Activated T-cell treated with anti-CD3 and anti-CD28 coated beads for 24 hours (primary cell): ENCODE measurements around the gene DGKI.

Experiments used
- DNase-seq: peaks from one replicate; pipeline ENCODE4 v3.0.0-alpha.2; 2020; ENCODE audit warnings: low read depth

Gene DGKI

DNA sequence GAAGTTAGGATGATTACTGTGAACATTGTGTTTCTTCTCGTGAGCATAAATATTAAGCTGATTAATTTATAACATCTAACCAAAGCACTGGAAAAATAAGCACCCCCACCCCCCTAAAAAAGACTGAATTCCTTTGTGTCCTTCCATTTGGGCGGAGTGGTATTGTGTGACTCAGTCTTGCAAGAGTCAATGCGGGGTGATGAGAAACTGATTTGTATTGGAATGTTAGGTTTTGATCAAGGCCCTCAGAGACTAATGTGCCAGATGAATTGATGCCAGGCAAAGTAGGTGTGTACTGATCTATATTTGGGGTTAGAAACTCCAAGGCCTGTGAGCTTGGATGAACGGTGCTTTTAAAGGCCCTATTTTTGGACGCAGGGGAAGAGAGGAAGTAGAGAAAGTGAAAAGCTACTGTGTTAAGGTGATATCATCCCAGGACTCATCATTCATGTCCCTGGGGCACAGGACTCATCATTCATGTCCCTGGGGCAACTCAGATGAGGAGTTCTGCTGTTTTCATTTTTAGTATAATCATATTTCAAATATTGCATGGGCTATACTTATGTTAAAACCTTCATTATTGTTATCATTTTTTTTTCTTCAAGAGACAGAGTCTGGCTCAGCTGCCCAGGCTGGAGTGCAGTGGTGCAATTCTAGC is 442.0 kb downstream of the DGKI start:
- DNase-seq, result no peak

DNA sequence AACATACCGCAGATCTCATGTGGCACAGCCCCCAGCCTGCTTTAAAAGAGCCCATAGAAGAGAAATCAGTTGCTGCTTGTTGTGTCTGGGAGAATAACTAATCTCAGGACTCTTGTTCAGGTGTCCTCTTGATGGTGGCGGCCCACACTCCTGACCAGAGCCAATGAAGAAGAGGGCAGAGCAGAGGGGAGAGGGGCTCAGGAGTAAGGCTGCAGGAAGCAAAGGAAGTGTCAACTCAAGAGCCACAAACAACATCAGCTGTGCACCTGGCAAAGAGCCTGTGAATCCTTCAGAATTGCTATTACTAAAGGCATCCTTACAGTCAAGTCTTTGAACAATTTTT is 443.4 kb downstream of the DGKI start:
- DNase-seq, result no peak

- DNase-seq, result no peak
Observed at GRCh38 chr7:137402536-137403352, 444.0 kb downstream of the DGKI start.

DNA sequence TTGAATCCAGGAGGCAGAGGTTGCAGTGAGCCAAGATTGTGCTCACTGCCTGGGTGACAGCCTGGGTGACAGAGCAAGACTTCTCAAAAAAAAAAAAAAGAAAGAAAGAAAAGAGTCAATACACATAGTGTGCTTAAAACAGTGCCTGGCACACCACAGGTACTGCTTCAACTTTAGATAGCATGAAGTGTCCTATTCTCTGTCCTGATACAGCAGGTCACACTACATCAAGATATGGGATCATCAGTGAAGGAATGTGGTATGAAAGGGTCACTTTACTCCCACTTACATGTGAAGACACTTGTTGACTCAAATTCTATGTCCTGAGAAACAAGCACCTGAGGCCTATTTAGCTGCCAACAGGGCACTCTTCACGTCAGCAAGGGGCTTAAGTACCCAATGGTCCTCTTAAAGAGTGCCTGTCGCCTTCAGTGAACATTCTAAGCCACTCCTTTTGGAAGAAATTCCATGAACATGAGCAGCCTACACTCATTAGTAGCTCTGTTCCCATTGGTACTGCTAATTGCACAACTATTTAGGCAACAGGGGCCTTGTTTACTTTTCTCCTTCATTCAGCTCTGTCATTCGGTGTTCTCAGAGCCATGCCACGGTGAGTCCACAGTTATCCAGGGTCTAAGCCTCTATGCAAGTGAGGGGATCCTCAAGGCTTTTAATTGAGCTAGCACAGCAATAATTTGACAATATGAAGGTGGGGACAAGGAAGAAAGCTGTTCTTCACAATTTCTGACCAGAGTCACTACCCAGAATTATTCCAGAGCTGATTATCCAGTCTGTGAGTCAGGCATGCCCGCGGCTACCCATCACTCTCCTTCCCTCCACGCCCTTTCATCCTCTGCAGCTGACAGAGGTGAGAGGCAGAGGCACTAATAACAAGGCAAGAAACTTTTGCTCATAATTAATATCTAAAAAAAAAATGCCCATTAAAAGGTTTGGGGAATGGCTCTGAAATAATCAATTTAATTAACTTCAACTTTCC is 446.6 kb downstream of the DGKI start:
- no peak for DNase-seq

DNA sequence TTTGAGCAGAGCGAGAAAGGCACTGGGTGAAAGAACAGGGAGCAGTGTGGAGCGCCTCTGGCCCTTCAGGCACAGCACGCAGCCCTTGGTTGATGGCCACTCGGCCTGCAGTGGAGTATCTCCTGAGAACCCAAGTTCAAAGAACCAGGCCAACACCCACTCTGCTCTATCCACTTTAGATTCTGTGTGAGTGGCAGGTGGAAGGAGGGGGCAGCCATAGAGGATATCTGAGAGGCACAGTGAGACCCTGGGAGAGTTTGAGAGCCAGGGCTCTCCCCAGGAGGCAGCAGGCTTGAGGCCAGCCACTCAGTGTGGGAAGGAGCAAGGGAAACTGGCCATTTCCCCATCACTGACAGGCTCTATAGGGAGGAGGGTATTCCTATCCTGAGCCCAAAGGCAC is 450.7 kb downstream of the DGKI start:
- DNase-seq, result no peak

GRCh38 chr7:137395420-137395819 is 451.4 kb downstream of the DGKI start:
- DNase-seq, result no peak

GRCh38 chr7:137393570-137393969 is 453.2 kb downstream of the DGKI start:
- DNase-seq, result no peak

DNA sequence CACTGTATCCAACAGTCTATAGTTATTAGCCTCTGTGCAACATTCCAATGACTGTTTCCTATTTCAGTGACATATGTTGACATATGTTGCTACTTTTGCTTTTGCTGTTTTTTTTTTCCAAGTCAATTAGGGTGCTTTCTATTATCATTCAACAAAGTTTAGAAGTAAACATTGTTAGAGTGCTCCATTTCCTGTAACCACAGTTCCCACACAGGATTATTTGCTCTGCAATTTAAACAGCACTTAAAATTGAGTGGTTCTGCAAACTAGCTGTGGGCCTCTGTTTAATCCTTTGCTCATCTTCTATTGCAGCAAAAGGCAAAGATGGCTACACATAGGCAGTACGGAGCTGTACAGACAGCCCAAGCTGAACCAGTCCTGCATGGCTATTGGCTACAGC is 456.7 kb downstream of the DGKI start:
- DNase-seq, result no peak

DNA sequence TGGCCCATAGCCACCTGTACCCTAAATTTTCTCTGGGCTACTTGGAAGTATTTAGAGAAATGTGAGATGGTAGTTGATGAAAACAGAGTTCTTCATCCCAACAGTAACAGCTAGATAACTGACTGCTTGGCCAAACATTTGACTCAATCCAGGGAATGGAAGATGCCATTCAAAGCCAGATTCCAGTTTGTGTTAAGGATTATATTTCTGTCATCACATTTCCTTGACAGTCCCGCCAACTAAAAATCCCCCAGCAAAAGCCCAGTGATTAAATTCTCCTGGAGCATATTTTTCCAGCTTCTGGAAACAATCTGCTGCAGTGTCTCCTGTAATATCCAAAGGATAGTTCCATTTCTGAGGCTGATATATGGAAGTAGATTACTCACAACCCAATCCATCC is 457.9 kb downstream of the DGKI start:
- DNase-seq, result no peak

DNA sequence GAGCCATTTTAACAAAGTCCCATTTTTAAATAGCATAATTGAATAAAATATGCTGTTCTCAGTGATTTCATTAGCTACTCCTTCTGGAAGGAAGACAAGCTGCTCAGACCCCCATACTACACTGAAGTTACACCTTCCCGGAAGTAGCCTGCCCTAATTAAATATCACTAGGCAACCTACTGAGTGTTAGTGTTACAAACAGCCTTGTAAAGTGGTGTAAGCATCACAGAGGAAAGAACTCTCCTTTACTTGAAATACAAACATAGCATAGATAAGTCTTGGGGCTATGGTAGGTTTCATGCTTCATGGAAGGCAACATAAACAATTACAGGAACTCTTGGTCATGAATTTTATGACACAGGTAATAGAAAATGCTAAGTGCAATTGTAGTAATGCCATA is 459.8 kb downstream of the DGKI start:
- DNase-seq, result no peak

GRCh38 chr7:137381045-137381444 is 465.7 kb downstream of the DGKI start:
- no peak for DNase-seq

GRCh38 chr7:137373507-137373906 is 473.3 kb downstream of the DGKI start:
- DNase-seq, result no peak

DNA sequence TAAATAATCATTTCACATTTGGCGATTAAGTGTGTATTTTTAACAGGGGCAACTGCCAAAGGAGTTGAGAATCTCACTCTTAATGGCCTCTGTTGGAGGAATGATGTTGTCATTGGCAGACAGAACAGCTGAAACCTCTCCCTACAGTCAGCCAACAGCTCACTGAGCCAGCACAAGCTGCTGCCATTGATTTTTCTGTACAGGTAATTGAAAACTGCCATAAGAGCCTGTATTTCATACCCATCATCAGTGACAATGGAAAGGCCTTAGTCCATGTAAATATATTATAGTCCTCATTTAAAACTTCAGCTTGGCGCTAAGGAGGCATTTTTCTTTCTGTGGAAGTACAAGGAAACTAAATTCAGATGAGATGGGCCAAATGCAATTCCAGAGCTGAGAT is 475.2 kb downstream of the DGKI start:
- DNase-seq, result no peak

GRCh38 chr7:137366995-137367394 is 479.8 kb downstream of the DGKI start:
- DNase-seq, result no peak

DNA sequence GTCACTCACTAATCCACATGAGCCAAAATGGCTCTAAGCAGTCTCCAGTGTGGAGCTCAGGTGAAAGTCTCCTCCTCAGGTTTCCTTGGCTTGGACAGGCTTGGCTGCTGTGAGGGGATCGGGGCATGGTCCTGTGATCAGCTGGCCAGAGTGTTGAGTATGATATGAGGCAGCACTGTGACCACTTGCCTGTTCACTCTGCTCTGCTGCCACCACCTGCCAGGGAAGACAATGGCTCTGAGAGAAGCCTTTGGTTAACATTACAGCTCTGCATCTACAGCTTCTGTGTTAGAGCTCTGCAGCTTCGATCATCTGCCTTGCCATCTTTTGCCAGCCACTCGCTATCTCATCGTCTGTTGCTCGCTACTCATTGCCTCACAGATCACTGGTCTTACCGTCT is 483.1 kb downstream of the DGKI start:
- no peak for DNase-seq

DNA sequence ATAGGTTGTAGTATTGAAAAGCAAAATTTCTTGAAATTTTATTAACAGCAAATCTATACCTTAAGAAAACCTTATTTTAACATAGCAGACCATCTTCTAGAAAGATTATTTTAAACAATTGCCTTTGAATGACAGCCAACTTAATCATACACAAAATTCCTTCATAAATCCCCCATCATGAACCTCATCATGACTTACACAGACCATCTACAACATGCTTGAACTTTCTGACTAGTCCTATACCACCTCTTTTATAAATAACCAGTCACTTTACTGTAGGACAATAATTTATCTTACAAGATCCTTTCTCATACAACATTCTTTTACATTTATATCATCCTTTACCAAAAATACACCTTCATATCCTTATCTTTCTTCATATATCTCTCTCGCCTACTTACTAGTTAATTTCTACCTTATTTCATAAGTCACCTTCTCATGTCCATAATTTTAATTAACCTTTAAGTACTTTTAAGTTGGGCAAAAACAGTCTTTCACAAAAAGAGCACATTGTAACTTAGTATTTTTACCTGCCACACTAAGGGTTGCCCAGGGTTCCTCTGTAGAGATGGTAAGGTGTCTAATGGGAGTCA is 486.6 kb downstream of the DGKI start:
- no peak for DNase-seq

DNA sequence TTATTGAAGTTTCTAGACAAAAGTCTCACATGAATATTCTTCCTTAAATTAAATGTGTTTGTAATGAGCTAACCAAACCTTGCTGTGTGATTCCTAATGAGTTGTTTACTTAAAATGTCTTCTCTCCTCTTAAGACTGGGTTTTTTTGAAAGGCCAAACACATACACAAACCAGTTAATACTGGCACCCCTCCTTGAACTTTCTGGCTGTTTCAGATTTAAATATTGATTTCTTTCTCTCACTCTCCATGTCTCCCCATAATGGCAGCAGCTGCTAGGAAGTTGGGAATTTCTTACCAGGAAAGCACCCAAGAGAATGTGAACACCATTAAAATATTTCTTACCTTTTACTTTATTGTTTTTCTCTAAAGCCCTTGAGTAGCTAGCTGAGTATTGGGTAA is 491.8 kb downstream of the DGKI start:
- DNase-seq, result no peak

GRCh38 chr7:137354396-137354795 is 492.4 kb downstream of the DGKI start:
- DNase-seq, result no peak

- no peak for DNase-seq
Observed at GRCh38 chr7:137351941-137352340, 494.8 kb downstream of the DGKI start.

DNA sequence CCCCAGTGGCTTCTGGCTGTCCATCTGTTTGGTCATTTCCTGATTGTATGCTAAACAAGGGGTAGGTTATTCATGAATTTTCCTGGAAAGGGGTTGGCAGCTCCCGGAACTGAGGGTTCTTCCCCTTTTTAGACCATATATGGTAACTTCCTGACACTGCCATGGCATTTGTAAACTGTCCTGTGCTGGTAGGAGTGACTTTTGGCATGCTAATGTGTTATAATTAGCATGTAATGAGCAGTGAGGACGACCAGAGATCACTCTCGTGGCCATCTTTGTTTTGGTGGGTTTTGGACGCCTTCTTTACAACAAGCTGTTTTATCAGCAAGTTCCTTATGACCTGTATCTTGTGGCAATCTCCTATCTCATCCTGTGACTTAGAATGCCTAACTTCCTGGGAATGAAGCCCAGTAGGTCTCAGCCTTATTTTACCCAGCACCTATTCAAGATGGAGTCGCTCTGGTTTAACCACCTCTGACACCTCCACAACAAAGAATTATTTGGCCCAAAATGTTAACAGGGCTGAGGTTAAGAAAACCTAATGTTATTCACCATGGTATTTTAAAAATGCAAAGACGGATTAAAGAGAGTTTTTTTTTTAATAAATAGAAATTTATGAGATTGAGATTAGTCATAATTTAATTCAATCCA is 500.9 kb downstream of the DGKI start:
- no peak for DNase-seq

GRCh38 chr7:137343281-137343841 is 503.4 kb downstream of the DGKI start, which contains the start of gene PTN:
PTN (minus strand) TSS chr7:137343733; CDS start chr7:137254973, 88,760 bp downstream.
- DNase-seq, result no peak
